ENCODE results near the gene DST. TPM values are rescaled to one million over a fixed set of nuclear protein-coding genes. Genes with fewer than 3 reads are reported as not detected.

DST gene
- total RNA-seq, 2 donors from 2014 or later = 101 to 113 TPM

DNA sequence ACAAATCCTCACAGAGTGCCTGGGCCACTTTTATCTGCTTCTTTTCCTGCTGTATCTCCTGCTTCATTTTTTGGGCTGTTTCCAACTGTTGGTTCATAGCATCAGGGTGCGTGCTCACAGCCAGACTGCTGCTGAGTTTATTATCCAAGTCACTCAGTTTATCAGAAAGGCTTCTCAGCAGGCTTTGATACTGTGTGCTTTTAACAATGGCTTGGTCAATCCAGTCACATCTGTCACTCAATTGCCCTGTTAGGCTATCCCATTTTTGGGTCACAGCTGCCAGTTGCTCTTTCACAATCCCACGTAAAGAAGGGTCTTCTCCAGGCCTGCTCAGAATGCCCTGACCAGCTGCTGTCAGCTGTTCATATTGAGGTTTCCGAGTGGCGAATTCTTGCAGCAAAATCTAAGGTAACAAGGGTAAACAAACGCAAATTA is 87.2 kb downstream of the DST start:
- Histone ChIP-seq H3K27me3 (ENCODE audit: control insufficient read depth, insufficient read depth, low read length, poor library complexity, severe bottlenecking) (no peaks in the 10 kb centered on the region), H3K9me3 (ENCODE audit: control insufficient read depth, low read length) (no peaks in the 10 kb centered on the region), H3K27ac (ENCODE audit: low read depth, low read length) (peak overlapping the region; percentile 27), H3K4me3 (ENCODE audit: low read length) (peak overlapping the region; percentile 59), H3K36me3 (ENCODE audit: control insufficient read depth, insufficient read depth, low read length) (peaks cover 43% of the 10 kb centered on the region), H3K9ac (ENCODE audit: extremely low read depth, low read length, poor library complexity, severe bottlenecking) (no peak overlapping the region), H3K4me1 (ENCODE audit: control insufficient read depth, insufficient read depth, low read length) (peaks cover 13% of the 10 kb centered on the region)
- no peaks in the 10 kb centered on the region for H3K27me3 Mint-ChIP-seq (ENCODE audit: insufficient read depth)
- no peak overlapping the region for H3K4me3 Mint-ChIP-seq
- no peaks in the 10 kb centered on the region for H3K9me3 Mint-ChIP-seq
- DNase-seq = no peak
- WGBS, 2 experiments (ENCODE audit: insufficient coverage in 1 of 2, insufficient read length in 1 of 2) = 41 to 70% methylated on average over 3 to 5 of the region's 5 CpGs
- peak overlapping the region; percentile 2 for H3K27ac Mint-ChIP-seq
- TF ChIP-seq, protein P1, sequence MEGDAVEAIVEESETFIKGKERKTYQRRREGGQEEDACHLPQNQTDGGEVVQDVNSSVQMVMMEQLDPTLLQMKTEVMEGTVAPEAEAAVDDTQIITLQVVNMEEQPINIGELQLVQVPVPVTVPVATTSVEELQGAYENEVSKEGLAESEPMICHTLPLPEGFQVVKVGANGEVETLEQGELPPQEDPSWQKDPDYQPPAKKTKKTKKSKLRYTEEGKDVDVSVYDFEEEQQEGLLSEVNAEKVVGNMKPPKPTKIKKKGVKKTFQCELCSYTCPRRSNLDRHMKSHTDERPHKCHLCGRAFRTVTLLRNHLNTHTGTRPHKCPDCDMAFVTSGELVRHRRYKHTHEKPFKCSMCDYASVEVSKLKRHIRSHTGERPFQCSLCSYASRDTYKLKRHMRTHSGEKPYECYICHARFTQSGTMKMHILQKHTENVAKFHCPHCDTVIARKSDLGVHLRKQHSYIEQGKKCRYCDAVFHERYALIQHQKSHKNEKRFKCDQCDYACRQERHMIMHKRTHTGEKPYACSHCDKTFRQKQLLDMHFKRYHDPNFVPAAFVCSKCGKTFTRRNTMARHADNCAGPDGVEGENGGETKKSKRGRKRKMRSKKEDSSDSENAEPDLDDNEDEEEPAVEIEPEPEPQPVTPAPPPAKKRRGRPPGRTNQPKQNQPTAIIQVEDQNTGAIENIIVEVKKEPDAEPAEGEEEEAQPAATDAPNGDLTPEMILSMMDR (conservative IDR thresholded peaks at IDR 0.05) = no peak
- H3K36me3 Mint-ChIP-seq (ENCODE audit: low read depth) = peaks cover 38% of the 10 kb centered on the region
- H3K4me1 Mint-ChIP-seq = peaks cover 14% of the 10 kb centered on the region

DNA sequence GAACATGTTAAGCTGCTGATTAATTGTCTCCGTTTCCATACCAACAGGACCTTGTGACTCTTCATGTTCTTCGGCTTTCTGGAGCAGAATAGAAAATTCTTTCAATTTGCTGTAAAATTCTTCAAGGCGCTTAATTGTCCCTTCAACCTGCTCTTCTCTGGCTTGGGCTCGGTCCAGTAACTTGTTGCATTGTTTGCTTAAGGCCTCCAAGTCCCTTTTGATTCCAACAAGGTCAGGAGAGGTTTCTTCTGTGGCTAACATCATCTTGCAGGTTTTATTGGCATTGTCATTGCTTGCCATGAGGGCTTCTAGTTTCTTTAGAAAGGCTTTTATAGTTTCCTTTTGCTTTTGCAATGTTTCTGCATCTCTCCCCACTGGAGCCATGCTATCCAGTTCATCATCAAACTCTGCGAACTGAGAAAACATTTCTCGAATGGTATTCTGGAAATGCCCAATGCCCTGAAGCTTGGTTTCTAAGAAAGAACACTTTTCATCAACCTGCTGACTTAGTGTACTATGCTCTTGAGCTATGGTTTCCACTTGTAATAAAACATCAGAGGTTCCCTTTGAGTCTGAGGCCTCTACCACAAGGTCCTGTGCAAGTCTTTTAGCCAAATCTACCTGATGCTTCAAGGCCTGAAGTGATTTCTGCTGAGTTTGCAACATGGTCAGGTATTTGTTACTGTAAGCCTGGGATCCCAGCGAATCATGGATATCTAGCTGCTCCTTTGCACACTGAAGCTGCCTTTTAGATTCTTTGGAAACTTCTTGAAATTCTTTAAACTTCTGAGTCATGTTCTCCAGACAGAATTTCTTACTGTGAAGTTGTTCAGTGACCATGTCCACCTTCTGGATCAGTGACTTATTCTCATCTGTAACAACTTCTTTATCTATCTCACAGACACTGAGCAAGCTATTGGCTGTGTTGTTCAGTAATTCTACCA is 90.2 kb downstream of the DST start:
- Histone ChIP-seq H3K9ac (ENCODE audit: extremely low read depth, low read length, poor library complexity, severe bottlenecking) (no peak overlapping the region), H3K4me1 (ENCODE audit: control insufficient read depth, insufficient read depth, low read length) (peaks cover 13% of the 10 kb centered on the region), H3K36me3 (ENCODE audit: control insufficient read depth, insufficient read depth, low read length) (peaks cover 32% of the 10 kb centered on the region), H3K27ac (ENCODE audit: low read depth, low read length) (no peak overlapping the region), H3K9me3 (ENCODE audit: control insufficient read depth, low read length) (no peaks in the 10 kb centered on the region), H3K27me3 (ENCODE audit: control insufficient read depth, insufficient read depth, low read length, poor library complexity, severe bottlenecking) (no peaks in the 10 kb centered on the region), H3K4me3 (ENCODE audit: low read length) (no peak overlapping the region)
- Mint-ChIP-seq H3K4me1 (peaks cover 18% of the 10 kb centered on the region), H3K36me3 (ENCODE audit: low read depth) (peaks cover 32% of the 10 kb centered on the region), H3K9me3 (no peaks in the 10 kb centered on the region), H3K4me3 (no peak overlapping the region), H3K27ac (no peak overlapping the region), H3K27me3 (ENCODE audit: insufficient read depth) (no peaks in the 10 kb centered on the region)
- no peak for DNase-seq
- TF ChIP-seq, protein P1 (conservative IDR thresholded peaks at IDR 0.05) = no peak
- 94 to 95% methylated on average over 7 of the region's 7 CpGs for WGBS, 2 experiments (ENCODE audit: insufficient coverage in 1 of 2, insufficient read length in 1 of 2)

DNA sequence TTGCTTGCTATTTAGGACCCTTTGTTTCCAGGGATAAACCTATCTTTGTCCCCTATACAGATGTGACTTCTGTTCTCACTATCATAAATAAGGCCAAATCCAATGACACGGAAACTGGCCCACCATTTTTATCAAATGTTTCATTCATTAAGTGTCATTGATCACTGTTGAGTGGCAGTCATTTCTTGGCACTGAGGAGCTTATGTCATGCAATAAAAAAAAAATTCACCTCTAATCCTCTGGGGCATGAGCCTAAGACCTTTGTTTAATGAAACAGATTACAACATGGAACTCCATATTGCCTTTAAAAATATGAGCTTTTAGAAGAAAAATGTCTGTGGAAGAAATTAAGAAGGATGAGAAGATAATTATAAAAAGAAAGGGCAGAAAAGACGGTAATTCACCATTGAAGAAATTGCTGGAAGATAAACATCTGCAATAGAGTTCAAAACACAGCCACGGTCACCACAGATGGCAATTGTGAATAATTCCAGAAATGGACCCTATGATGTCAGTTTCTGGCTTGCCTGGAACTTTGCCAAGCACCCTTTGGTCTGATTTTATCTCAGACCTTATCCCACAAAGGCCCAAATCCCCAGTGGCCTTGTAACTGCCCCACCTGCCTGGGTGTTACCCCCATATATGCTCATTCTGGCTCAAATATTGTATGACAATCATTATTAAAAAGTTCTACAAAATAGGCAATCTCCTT is 91.1 kb downstream of the DST start:
- Histone ChIP-seq H3K27ac (ENCODE audit: low read depth, low read length) (no peak overlapping the region), H3K27me3 (ENCODE audit: control insufficient read depth, insufficient read depth, low read length, poor library complexity, severe bottlenecking) (no peaks in the 10 kb centered on the region), H3K4me1 (ENCODE audit: control insufficient read depth, insufficient read depth, low read length) (peaks cover 13% of the 10 kb centered on the region), H3K4me3 (ENCODE audit: low read length) (no peak overlapping the region), H3K36me3 (ENCODE audit: control insufficient read depth, insufficient read depth, low read length) (peaks cover 32% of the 10 kb centered on the region), H3K9ac (ENCODE audit: extremely low read depth, low read length, poor library complexity, severe bottlenecking) (no peak overlapping the region), H3K9me3 (ENCODE audit: control insufficient read depth, low read length) (no peaks in the 10 kb centered on the region)
- no peak for DNase-seq
- peaks cover 32% of the 10 kb centered on the region for H3K36me3 Mint-ChIP-seq (ENCODE audit: low read depth)
- no peaks in the 10 kb centered on the region for H3K9me3 Mint-ChIP-seq
- peaks cover 15% of the 10 kb centered on the region for H3K4me1 Mint-ChIP-seq
- WGBS, 2 experiments (ENCODE audit: insufficient coverage in 1 of 2, insufficient read length in 1 of 2) = 91 to 95% methylated on average over 2 to 3 of the region's 3 CpGs
- no peaks in the 10 kb centered on the region for H3K27me3 Mint-ChIP-seq (ENCODE audit: insufficient read depth)
- H3K4me3 Mint-ChIP-seq = no peak overlapping the region
- H3K27ac Mint-ChIP-seq = no peak overlapping the region
- TF ChIP-seq, protein P1 (conservative IDR thresholded peaks at IDR 0.05) = no peak

All from endodermal cell (in vitro differentiated cells).